ENCODE results near the gene SOCS1.
"Not testable (repeated sequence)": the region's sequence is repeated elsewhere in the genome, so short reads cannot be mapped to it uniquely, and the experiment has no call there.

Gene SOCS1

GRCh38 chr16:11255737-11256660 lies at the start of gene SOCS1:
Gene SOCS1, minus strand, starts transcription at chr16:11256204. Its CDS starts 726 bp downstream, at chr16:11255478.
- peak; percentile 85 for DNase-seq (ENCODE audit: low read depth)

- DNase-seq (ENCODE audit: low read depth): no peak
Measured at GRCh38 chr16:11303405-11304138, 47.6 kb upstream of the SOCS1 start.

GRCh38 chr16:11302977-11303376 lies 47.0 kb upstream of the SOCS1 start:
- DNase-seq (ENCODE audit: low read depth): no peak

- no peak for DNase-seq (ENCODE audit: low read depth)
Measured at GRCh38 chr16:11301645-11302501, 45.9 kb upstream of the SOCS1 start.

GRCh38 chr16:11300560-11300892 lies 44.5 kb upstream of the SOCS1 start:
- DNase-seq (ENCODE audit: low read depth): no peak

- no peak for DNase-seq (ENCODE audit: low read depth)
Measured at GRCh38 chr16:11299865-11300559, 44.0 kb upstream of the SOCS1 start.

- not testable (repeated sequence) for DNase-seq (ENCODE audit: low read depth)
Measured at GRCh38 chr16:11298950-11299547, 43.0 kb upstream of the SOCS1 start.

GRCh38 chr16:11298143-11298900 lies 42.3 kb upstream of the SOCS1 start:
- DNase-seq (ENCODE audit: low read depth): no peak

- DNase-seq (ENCODE audit: low read depth): peak; percentile 50
Measured at GRCh38 chr16:11297492-11298142, 41.6 kb upstream of the SOCS1 start.

GRCh38 chr16:11296706-11297491 lies 40.9 kb upstream of the SOCS1 start:
- DNase-seq (ENCODE audit: low read depth): no peak

GRCh38 chr16:11296351-11296705 lies 40.3 kb upstream of the SOCS1 start:
- DNase-seq (ENCODE audit: low read depth): no peak

- no peak for DNase-seq (ENCODE audit: low read depth)
Measured at GRCh38 chr16:11295672-11296071, 39.7 kb upstream of the SOCS1 start.

GRCh38 chr16:11292076-11292748 lies 36.2 kb upstream of the SOCS1 start:
- no peak for DNase-seq (ENCODE audit: low read depth)

- DNase-seq (ENCODE audit: low read depth): no peak
Measured at GRCh38 chr16:11291091-11291703, 35.2 kb upstream of the SOCS1 start.

GRCh38 chr16:11290102-11290893 lies 34.3 kb upstream of the SOCS1 start:
- no peak for DNase-seq (ENCODE audit: low read depth)

GRCh38 chr16:11289696-11290095 lies 33.7 kb upstream of the SOCS1 start:
- not testable (repeated sequence) for DNase-seq (ENCODE audit: low read depth)

GRCh38 chr16:11289202-11289601 lies 33.2 kb upstream of the SOCS1 start:
- no peak for DNase-seq (ENCODE audit: low read depth)

Measured in activated T-cell treated with anti-CD3 and anti-CD28 coated beads for 1 hour (primary cell).